BLaER1 (cell line): ENCODE data around the gene ITPK1.

Experiments used
- H3K27ac ChIP-seq: shearing (Covaris generic); formaldehyde crosslinking; 2 replicates; pipeline ENCODE4 v1.8.1; 2022
- H3K27me3 ChIP-seq: shearing (Covaris generic); formaldehyde crosslinking; 2 replicates; pipeline ENCODE4 v1.8.1; 2022
- H3K36me3 ChIP-seq: shearing (Covaris generic); formaldehyde crosslinking; 2 replicates; pipeline ENCODE4 v1.8.1; 2022
- H3K4me1 ChIP-seq: shearing (Covaris generic); formaldehyde crosslinking; 2 replicates; pipeline ENCODE4 v1.8.1; 2022
- H3K4me2 ChIP-seq: shearing (Covaris generic); formaldehyde crosslinking; 2 replicates; pipeline ENCODE4 v1.8.1; 2022
- H3K4me3 ChIP-seq: shearing (Covaris generic); formaldehyde crosslinking; 2 replicates; pipeline ENCODE4 v1.8.1; 2022
- H3K9ac ChIP-seq: shearing (Covaris generic); formaldehyde crosslinking; 2 replicates; pipeline ENCODE4 v1.8.1; 2022
- H3K9me3 ChIP-seq: shearing (Covaris generic); formaldehyde crosslinking; 2 replicates; pipeline ENCODE4 v1.8.1; 2022
- H4K20me1 ChIP-seq: shearing (Covaris generic); formaldehyde crosslinking; 2 replicates; pipeline ENCODE4 v1.8.1; 2022
- Cebpa-rat ChIP-seq: shearing (Covaris generic); IDR thresholded peaks from 2 replicates; pipeline ENCODE4 v1.8.1; 2022

The ITPK1 gene

GRCh38 chr14:92945959-92946846 is 169.5 kb downstream of the ITPK1 start:
- peaks cover 56% of the 10 kb centered on the region for H3K36me3 ChIP-seq
- H3K27ac ChIP-seq = no peak overlapping the region
- H3K9me3 ChIP-seq = no peaks in the 10 kb centered on the region
- peak overlapping the region; percentile 72 for H3K4me2 ChIP-seq
- TF ChIP-seq Cebpa-rat = no peak
- no peaks in the 10 kb centered on the region for H3K27me3 ChIP-seq
- no peak overlapping the region for H3K4me3 ChIP-seq
- H3K4me1 ChIP-seq = peaks cover 41% of the 10 kb centered on the region
- peaks cover 55% of the 10 kb centered on the region for H4K20me1 ChIP-seq
- H3K9ac ChIP-seq = no peak overlapping the region

DNA sequence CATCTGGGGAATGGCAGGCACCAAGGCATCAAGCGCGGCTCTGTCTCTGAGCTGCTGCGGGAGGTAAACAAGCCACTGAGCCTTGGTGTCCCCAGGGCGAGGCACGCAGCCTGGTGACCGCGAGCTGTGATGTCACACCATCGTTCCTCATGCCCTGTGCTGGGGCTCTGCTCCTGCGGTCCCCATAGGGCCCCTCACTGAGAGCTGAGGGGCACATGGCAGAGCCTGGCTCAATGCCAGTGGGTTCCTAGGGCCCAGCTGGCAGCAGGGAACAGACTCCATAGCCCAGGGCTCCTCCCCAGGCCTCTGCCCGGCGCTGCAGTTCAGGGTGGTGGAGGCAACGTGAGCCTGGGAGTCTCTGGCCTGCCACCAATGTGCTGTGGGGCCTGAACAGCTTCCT is 170.2 kb downstream of the ITPK1 start:
- Histone ChIP-seq H3K36me3 (peaks cover 52% of the 10 kb centered on the region), H4K20me1 (peaks cover 55% of the 10 kb centered on the region), H3K9me3 (no peaks in the 10 kb centered on the region), H3K4me3 (no peak overlapping the region), H3K9ac (no peak overlapping the region), H3K27me3 (no peaks in the 10 kb centered on the region), H3K4me2 (peak overlapping the region; percentile 72), H3K27ac (no peak overlapping the region), H3K4me1 (peaks cover 48% of the 10 kb centered on the region)
- TF ChIP-seq Cebpa-rat = no peak

GRCh38 chr14:92944976-92945375 is 170.7 kb downstream of the ITPK1 start:
- Histone ChIP-seq H3K27me3 (no peaks in the 10 kb centered on the region), H3K9ac (no peak overlapping the region; the same call in 1 of the 2 replicates), H4K20me1 (peaks cover 55% of the 10 kb centered on the region), H3K4me2 (peak overlapping the region; percentile 72), H3K36me3 (peaks cover 47% of the 10 kb centered on the region), H3K4me1 (peaks cover 54% of the 10 kb centered on the region), H3K4me3 (no peak overlapping the region), H3K27ac (peak overlapping the region; percentile 56), H3K9me3 (no peaks in the 10 kb centered on the region)
- TF ChIP-seq Cebpa-rat = no peak

DNA sequence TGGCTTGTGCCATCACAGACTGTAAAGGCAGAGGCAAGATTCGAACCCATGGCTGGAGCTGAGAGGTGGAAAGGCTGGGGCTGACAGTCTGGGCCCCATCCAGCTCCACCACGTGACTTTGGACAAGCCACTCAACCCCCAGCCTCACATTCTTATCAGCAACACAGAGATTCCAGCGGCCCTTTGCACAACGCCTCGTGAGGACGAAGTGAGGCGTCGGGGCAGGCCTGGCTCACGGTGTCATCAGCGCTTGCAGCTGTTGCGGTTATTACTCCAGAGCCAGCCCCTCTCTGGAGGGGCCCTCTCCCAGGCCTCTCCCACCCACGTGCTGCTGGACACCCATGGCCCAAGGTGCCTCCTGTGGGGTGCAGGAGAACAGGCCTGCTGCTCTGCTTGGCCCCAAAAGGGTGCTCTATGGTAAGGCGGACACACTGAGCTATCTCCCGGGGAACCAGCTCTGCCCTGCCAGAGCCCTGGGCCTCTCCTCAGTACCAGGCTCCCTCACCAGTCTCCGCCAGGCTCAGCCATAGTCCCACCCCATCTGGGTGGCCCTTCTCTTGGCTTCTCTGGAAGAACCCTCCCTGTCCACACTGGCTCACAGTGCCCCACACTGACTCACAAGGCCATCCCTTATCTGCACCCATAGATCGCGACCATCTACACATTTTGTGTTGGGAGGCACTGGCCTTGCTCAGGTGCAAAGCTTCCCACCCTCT is 171.7 kb downstream of the ITPK1 start:
- peak overlapping the region; percentile 72 for H3K4me2 ChIP-seq
- H3K4me1 ChIP-seq = peaks cover 62% of the 10 kb centered on the region
- H3K4me3 ChIP-seq = no peak overlapping the region
- H3K9ac ChIP-seq = peak overlapping the region; percentile 54; the same call in 1 of the 2 replicates
- peaks cover 37% of the 10 kb centered on the region for H3K36me3 ChIP-seq
- peak overlapping the region; percentile 56 for H3K27ac ChIP-seq
- no peak for TF ChIP-seq Cebpa-rat
- no peaks in the 10 kb centered on the region for H3K9me3 ChIP-seq
- no peaks in the 10 kb centered on the region for H3K27me3 ChIP-seq
- H4K20me1 ChIP-seq = peaks cover 55% of the 10 kb centered on the region

GRCh38 chr14:92942976-92943710 is 172.6 kb downstream of the ITPK1 start:
- H3K36me3 ChIP-seq = peaks cover 40% of the 10 kb centered on the region
- no peak overlapping the region for H3K4me3 ChIP-seq
- peaks cover 62% of the 10 kb centered on the region for H3K4me1 ChIP-seq
- no peak overlapping the region for H3K9ac ChIP-seq
- H3K27me3 ChIP-seq = no peaks in the 10 kb centered on the region
- no peaks in the 10 kb centered on the region for H3K9me3 ChIP-seq
- H3K4me2 ChIP-seq = peak overlapping the region; percentile 72; the same call in 1 of the 2 replicates
- no peak overlapping the region for H3K27ac ChIP-seq
- peaks cover 55% of the 10 kb centered on the region for H4K20me1 ChIP-seq
- TF ChIP-seq Cebpa-rat = no peak

GRCh38 chr14:92942576-92942975 is 173.1 kb downstream of the ITPK1 start:
- no peaks in the 10 kb centered on the region for H3K27me3 ChIP-seq
- no peak for TF ChIP-seq Cebpa-rat
- no peaks in the 10 kb centered on the region for H3K9me3 ChIP-seq
- no peak overlapping the region for H3K27ac ChIP-seq
- H3K36me3 ChIP-seq = peaks cover 40% of the 10 kb centered on the region
- H3K4me2 ChIP-seq = no peak overlapping the region
- peaks cover 62% of the 10 kb centered on the region for H3K4me1 ChIP-seq
- peaks cover 55% of the 10 kb centered on the region for H4K20me1 ChIP-seq
- no peak overlapping the region for H3K9ac ChIP-seq
- H3K4me3 ChIP-seq = no peak overlapping the region

DNA sequence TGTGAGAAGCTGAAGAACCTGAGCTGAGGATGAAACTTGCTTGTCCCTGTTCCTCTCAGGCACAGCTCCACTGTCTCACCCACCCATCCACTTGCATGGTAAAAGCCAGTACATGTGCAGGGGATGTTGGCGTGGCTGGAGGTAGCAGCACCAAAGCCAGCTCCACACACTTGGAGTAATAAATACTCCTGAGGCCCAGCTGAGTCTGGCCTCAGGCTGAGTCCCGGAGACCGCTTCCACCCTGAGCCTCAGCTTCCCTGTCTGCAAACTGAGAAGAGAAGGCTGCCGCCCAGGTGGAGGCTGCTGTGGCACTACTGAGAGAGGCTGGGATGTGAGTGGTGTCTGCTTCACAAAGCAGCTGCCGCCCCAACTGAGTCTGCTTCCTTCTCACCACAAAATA is 173.6 kb downstream of the ITPK1 start:
- Histone ChIP-seq H3K4me3 (no peak overlapping the region), H3K36me3 (peaks cover 40% of the 10 kb centered on the region), H3K27ac (no peak overlapping the region), H4K20me1 (peaks cover 55% of the 10 kb centered on the region), H3K4me1 (peaks cover 62% of the 10 kb centered on the region), H3K4me2 (no peak overlapping the region), H3K27me3 (no peaks in the 10 kb centered on the region), H3K9ac (no peak overlapping the region), H3K9me3 (no peaks in the 10 kb centered on the region)
- TF ChIP-seq Cebpa-rat = no peak

GRCh38 chr14:92941531-92941930 is 174.2 kb downstream of the ITPK1 start:
- Histone ChIP-seq H3K4me1 (peaks cover 56% of the 10 kb centered on the region), H3K9ac (no peak overlapping the region), H3K36me3 (peaks cover 42% of the 10 kb centered on the region), H3K4me2 (peak overlapping the region; percentile 69; the same call in 1 of the 2 replicates), H3K27ac (0 out of 2 replicates have a peak overlapping the region, but pooled peaks have one; percentile 22), H3K4me3 (no peak overlapping the region), H3K27me3 (no peaks in the 10 kb centered on the region), H3K9me3 (no peaks in the 10 kb centered on the region), H4K20me1 (peaks cover 49% of the 10 kb centered on the region)
- no peak for TF ChIP-seq Cebpa-rat

- H3K4me2 ChIP-seq = peak overlapping the region; percentile 69
- peaks cover 40% of the 10 kb centered on the region for H3K36me3 ChIP-seq
- H3K4me3 ChIP-seq = no peak overlapping the region
- H3K27ac ChIP-seq = 0 out of 2 replicates have a peak overlapping the region, but pooled peaks have one; percentile 22
- no peak for TF ChIP-seq Cebpa-rat
- peaks cover 47% of the 10 kb centered on the region for H3K4me1 ChIP-seq
- H3K9me3 ChIP-seq = no peaks in the 10 kb centered on the region
- no peak overlapping the region for H3K9ac ChIP-seq
- no peaks in the 10 kb centered on the region for H3K27me3 ChIP-seq
- peaks cover 42% of the 10 kb centered on the region for H4K20me1 ChIP-seq
These were observed 175.2 kb downstream of the ITPK1 start for GRCh38 chr14:92940543-92940942.
